ENCODE measurements around the gene FLNC. TPM values are rescaled to one million over a fixed set of nuclear protein-coding genes. Genes with fewer than 3 reads are reported as not detected.

Gene FLNC
- total RNA-seq, 4 donors from 2014 or later: 16.5 to 126 (median 105) TPM

GRCh38 chr7:128804484-128804883 is 25.7 kb upstream of the FLNC start:
- no peak overlapping the region for H3K27ac ChIP-seq
- TF ChIP-seq CTCF (IDR thresholded peaks at IDR 0.05): no peak
- TF ChIP-seq POLR2A (IDR thresholded peaks at IDR 0.05): no peak
- no peaks in the 10 kb centered on the region for H3K27me3 ChIP-seq
- no peaks in the 10 kb centered on the region for H3K36me3 ChIP-seq
- intact Hi-C loops (cut with DNase I; ENCODE audit: low total_unique reads): no loop called here
- DNase-seq: no peak
- no peaks in the 10 kb centered on the region for H3K9me3 ChIP-seq
- no peak overlapping the region for H3K4me3 ChIP-seq
- no peaks in the 10 kb centered on the region for H3K4me1 ChIP-seq

GRCh38 chr7:128805225-128805624 is 25.0 kb upstream of the FLNC start:
- no peaks in the 10 kb centered on the region for H3K36me3 ChIP-seq
- no peak for DNase-seq
- intact Hi-C loops (cut with DNase I; ENCODE audit: low total_unique reads): no loop called here
- no peaks in the 10 kb centered on the region for H3K9me3 ChIP-seq
- no peaks in the 10 kb centered on the region for H3K27me3 ChIP-seq
- no peak overlapping the region for H3K27ac ChIP-seq
- no peak overlapping the region for H3K4me3 ChIP-seq
- TF ChIP-seq POLR2A (IDR thresholded peaks at IDR 0.05) (no peak), CTCF (IDR thresholded peaks at IDR 0.05) (no peak)
- H3K4me1 ChIP-seq: no peaks in the 10 kb centered on the region

GRCh38 chr7:128807191-128807590 is 23.0 kb upstream of the FLNC start:
- H3K27me3 ChIP-seq: no peaks in the 10 kb centered on the region
- H3K27ac ChIP-seq: no peak overlapping the region
- H3K36me3 ChIP-seq: no peaks in the 10 kb centered on the region
- TF ChIP-seq CTCF (IDR thresholded peaks at IDR 0.05) (no peak), POLR2A (IDR thresholded peaks at IDR 0.05) (no peak)
- no peaks in the 10 kb centered on the region for H3K4me1 ChIP-seq
- no peak for DNase-seq
- no peaks in the 10 kb centered on the region for H3K9me3 ChIP-seq
- H3K4me3 ChIP-seq: no peak overlapping the region
- intact Hi-C loops (cut with DNase I; ENCODE audit: low total_unique reads): no loop called here

- TF ChIP-seq CTCF (IDR thresholded peaks at IDR 0.05) (no peak), POLR2A (IDR thresholded peaks at IDR 0.05) (no peak)
- H3K27me3 ChIP-seq: no peaks in the 10 kb centered on the region
- H3K9me3 ChIP-seq: no peaks in the 10 kb centered on the region
- H3K36me3 ChIP-seq: no peaks in the 10 kb centered on the region
- no peak for DNase-seq
- no peak overlapping the region for H3K27ac ChIP-seq
- no peak overlapping the region for H3K4me3 ChIP-seq
- intact Hi-C loops (cut with DNase I; ENCODE audit: low total_unique reads): no loop called here
- H3K4me1 ChIP-seq: no peaks in the 10 kb centered on the region
Observed at GRCh38 chr7:128809363-128809762, 20.8 kb upstream of the FLNC start.

GRCh38 chr7:128810473-128810872 is 19.7 kb upstream of the FLNC start:
- Histone ChIP-seq H3K27ac (no peak overlapping the region), H3K4me1 (no peaks in the 10 kb centered on the region), H3K36me3 (no peaks in the 10 kb centered on the region), H3K27me3 (no peaks in the 10 kb centered on the region), H3K4me3 (no peak overlapping the region), H3K9me3 (no peaks in the 10 kb centered on the region)
- intact Hi-C loops (cut with DNase I; ENCODE audit: low total_unique reads): no loop called here
- TF ChIP-seq CTCF (IDR thresholded peaks at IDR 0.05): no peak
- no peak for DNase-seq

Data from uterus (tissue), 4 donors.